Measurements from ENCODE around the gene ZNHIT3. TPM values are rescaled to one million over a fixed set of nuclear protein-coding genes. Genes with fewer than 3 reads are reported as not detected.
"Not testable (repeated sequence)": the region's sequence is repeated elsewhere in the genome, so short reads cannot be mapped to it uniquely, and the experiment has no call there.

Gene ZNHIT3
- total RNA-seq, 1 experiment from 2014 or later = 51.3 TPM

DNA sequence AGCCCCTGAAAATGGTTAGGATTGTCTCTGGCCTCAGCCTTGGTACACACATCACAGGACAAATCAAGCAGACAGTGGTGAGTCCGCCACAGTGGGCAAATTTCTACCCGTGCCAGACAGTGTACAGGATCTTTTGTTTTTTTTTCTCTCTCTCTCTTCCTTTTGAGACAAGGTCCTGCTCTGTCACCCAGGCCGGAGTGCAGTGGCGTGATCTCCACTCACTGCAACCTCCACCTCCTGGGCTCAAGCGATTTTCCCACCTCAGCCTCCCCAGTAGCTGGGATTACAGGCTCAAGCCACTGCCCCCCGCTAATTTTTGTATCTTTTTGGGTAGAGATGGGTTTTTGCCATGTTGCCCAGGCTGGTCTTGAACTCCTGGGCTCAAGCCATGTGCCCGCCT is 2.5 kb upstream of the ZNHIT3 start:
- DNase-seq (ENCODE audit: low read depth) = not testable (repeated sequence)

DNA sequence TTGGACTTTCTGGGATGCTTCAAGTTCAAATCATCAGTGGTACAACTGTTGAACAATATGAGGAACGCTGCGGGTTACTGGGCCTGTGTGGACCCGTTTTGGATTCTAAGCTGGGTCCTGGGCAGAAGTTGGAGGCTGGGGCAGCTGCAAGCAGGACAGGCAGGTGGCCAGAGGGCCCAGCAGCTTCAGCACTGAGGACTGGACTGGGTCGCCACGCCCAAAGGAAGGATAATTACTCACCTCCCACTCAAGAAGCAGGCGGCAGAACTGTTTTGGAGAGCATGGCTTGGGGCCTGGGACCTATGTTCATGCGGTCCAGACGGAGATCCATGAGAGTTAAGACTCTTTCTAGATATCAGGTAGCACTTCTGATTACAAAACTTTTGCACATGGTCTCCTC is 1.5 kb upstream of the ZNHIT3 start:
- no peak for DNase-seq (ENCODE audit: low read depth)

DNA sequence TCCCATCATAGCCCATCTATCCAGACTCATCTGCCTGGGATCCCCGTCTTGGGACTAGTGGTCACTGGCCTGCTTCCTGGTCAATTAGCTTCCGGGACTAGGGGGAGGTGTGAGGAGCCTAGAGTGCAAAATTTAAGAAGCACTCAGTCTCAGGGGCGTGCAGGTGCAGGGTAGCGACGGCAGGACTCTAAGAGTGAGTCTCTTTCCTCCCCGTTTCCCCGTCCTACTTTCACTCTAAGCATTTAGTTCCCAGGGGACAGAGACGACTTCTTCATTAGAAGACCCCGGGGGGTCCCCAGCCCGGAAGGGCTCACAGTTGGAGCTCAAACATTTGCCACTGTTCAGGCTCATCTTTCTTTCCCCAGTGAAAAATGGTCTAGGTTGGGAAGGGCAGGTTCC is 677 bp upstream of the ZNHIT3 start:
- no peak for DNase-seq (ENCODE audit: low read depth)

DNA sequence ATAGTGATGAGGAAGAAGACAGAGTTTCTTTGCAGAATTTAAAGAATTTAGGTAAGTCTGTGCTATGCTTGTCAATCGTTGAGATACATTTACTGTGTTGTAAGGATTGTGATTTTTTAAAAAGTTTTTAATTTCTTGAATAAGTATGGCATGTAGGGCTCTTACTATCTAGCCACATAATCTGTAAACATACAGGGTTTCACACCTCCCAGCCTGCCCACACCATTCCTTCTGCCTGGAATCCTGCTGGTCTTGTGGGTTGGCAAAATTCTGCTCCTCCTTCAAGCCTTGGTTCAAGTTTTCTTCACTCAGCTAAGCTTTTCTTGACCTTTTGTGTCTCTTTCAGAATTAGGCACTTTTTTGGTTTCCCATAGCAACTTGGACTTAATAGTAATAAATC is 7.5 kb downstream of the ZNHIT3 start:
- no peak for DNase-seq (ENCODE audit: low read depth)

GRCh38 chr17:36494674-36495073 is 8.2 kb downstream of the ZNHIT3 start:
- DNase-seq (ENCODE audit: low read depth) = no peak

GRCh38 chr17:36495076-36495578 is 8.6 kb downstream of the ZNHIT3 start:
- no peak for DNase-seq (ENCODE audit: low read depth)

DNA sequence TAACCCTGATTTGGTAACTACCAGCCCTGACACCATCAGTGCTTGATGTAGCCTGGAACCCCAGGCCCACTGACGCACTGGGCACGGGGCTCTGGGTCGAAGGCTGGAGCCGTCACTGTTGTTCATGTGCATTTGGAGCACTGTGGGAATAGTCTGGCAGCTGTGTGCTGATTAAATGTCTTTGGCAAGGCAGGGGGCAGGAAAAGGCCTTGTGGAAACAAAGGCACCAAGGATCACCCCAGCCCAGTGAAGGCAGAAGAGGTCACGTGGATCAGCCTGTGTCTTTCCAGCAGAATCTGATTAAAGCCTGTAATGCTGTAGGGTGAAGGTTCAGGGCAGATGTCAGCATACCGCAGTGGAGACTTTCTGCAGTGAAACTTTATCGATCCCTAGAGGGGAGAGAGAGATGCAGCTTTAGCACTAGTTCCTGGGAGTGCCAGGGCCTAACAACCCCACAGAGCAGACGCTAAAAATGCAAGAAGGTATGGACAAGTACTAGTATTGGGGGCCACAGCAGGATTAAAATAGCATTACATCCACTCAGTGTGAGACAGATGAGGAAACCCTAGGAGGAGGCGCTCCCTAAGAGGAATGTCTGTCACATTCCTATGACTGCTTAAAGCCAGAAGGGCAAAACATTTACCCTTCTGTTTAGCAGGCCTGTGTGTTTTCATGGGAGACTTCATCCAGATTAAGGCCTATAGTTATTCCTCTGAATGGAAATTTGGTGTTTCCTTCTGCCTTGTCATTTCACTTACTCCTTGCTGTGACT is 9.7 kb downstream of the ZNHIT3 start:
- no peak for DNase-seq (ENCODE audit: low read depth)

- DNase-seq (ENCODE audit: low read depth) = no peak
Observed at GRCh38 chr17:36498155-36498554, 11.7 kb downstream of the ZNHIT3 start.

- DNase-seq (ENCODE audit: low read depth) = no peak
Observed at GRCh38 chr17:36498560-36499300, 12.2 kb downstream of the ZNHIT3 start.

- DNase-seq (ENCODE audit: low read depth) = no peak
Observed at GRCh38 chr17:36500745-36501225, 14.3 kb downstream of the ZNHIT3 start.

GRCh38 chr17:36501351-36501750 is 14.9 kb downstream of the ZNHIT3 start:
- no peak for DNase-seq (ENCODE audit: low read depth)

- DNase-seq (ENCODE audit: low read depth) = no peak
Observed at GRCh38 chr17:36501963-36502362, 15.5 kb downstream of the ZNHIT3 start.

DNA sequence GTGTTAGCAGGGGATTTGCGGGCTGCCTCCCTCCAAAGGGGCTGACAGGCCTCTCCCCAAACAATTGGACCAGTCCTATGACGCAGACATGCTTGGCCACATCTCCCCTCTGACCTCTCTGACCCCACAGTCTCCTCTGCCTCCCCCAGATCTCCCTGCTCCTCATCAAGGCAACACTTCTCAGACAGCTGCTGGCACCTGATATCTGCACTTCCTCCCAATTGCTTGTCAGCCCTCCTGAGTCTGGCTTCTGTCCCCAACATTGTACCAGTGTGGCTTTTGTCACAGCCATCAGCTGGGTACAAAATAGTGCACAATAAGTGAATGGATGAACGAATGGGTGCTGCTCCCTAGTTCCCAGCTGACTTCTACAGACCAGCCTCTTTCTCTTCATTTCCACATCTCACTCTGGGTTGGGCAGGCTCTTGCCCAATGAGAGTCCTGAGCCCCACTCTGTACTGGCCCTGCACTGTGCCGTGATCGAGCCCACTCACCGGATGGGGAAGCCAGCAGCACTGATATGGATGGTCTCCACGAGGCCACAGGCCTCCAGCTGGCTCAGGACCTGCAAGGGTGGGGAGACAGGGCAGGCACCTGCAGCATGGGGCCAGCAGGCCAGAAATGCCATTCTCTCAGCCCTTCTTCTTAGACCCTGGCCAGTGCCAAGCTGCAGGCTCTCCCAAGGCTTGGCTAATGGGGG is 17.1 kb downstream of the ZNHIT3 start:
- DNase-seq (ENCODE audit: low read depth) = no peak

DNA sequence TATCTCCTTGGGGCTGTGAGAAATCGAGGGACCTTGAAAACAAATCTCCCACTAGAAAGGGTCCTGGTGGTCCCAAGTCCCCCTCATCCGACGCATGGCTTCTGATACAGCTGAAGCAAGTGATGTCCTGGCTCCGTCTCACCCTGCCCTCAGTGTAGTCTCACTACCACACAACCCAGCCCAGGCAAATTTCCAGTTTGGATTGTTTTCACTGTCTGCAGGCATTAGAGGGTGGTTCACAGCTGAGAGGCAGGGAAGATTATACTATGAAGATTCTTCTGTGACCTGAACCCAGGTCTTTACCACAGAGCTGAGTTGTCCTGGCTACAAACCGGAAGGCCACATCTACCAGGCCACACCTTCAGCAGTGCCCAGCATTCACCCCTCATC is 17.7 kb downstream of the ZNHIT3 start:
- no peak for DNase-seq (ENCODE audit: low read depth)

DNA sequence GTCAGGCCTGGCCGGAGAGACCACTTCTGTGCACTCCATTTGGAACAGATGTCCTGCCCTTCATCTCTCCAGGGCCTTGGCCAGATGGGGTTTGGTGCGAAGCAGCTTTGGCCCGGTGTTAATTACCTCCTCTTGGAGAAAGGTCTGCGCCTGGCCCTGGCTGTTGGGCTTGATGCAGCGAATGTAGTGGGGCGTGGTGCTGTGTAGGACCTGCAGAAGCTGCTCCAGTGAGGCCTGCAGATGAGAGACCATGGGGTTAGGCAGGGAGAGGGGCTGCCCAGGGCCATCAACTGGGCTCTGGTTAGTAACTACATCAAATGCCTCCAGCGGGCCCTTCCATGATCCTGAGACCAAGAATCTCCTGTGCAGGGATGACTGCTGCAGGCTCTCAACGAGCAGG is 18.7 kb downstream of the ZNHIT3 start:
- DNase-seq (ENCODE audit: low read depth) = no peak

- DNase-seq (ENCODE audit: low read depth) = no peak
Observed at GRCh38 chr17:36506249-36506826, 19.9 kb downstream of the ZNHIT3 start.

GRCh38 chr17:36506831-36507230 is 20.4 kb downstream of the ZNHIT3 start:
- no peak for DNase-seq (ENCODE audit: low read depth)

DNA sequence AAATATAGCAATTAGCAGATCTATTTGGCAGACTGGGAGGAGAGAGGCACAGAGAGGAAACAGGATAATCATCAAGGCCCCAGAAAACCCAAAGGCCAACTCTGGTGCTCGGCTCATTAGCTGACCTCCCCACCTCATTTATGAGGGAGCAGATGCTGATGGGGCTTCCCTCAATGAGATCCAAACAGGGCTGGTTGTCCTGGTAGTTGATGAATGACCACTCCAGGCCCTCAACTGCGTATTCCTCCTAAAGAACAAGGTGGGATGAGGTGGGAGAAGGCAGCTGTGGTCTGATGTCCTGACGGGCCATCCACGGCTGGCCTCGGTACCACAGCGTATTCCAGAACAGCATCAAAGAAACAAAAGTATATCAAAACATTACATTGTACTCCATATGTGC is 20.8 kb downstream of the ZNHIT3 start:
- DNase-seq (ENCODE audit: low read depth) = no peak

DNA sequence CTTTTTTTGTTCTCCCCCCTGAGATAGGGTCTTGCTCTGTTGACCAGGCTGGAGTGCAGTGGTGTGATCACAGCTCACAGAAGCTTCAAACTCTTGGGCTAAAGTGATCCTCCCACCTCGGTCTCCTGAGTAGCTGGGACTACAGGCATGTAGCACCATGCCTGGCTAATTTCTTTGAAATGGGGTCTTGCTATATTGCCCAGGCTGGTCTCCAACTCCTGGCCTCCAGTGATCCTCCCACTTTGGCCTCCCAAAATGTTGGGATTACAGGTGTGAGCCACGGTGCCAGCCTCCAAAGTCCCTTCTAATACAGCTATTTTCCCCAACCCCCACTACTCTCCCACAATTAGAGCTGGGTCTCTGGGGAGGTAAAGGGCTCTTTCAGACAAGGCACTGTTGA is 22.0 kb downstream of the ZNHIT3 start:
- not testable (repeated sequence) for DNase-seq (ENCODE audit: low read depth)

GRCh38 chr17:36509272-36509985 is 22.9 kb downstream of the ZNHIT3 start:
- no peak for DNase-seq (ENCODE audit: low read depth)

DNA sequence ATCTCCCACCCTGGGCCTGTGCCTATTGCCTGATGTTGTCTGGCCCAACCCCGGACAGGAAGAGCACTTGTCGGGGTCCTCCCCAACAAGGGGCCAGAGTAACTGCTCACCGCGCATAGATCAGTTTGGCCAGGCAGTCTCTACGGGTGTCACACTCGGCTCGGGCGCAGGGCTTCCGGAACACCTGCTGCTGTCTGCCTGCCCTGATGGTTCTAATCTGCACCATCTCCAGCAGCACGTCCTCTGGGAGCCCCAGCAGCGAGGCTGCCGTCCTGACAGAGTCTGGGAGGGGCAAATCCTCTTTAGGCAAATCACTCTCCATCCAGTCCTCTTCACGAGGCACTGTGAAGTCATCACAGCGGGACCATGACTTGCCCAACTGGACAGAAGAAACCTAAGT is 24.2 kb downstream of the ZNHIT3 start:
- no peak for DNase-seq (ENCODE audit: low read depth)
